ENCODE results near the gene TRMO.
A peak's percentile ranks its signal among the peaks of the same experiment; 100 is the strongest.
"Not testable (repeated sequence)": the region's sequence is repeated elsewhere in the genome, so short reads cannot be mapped to it uniquely, and the experiment has no call there.

TRMO gene

DNA sequence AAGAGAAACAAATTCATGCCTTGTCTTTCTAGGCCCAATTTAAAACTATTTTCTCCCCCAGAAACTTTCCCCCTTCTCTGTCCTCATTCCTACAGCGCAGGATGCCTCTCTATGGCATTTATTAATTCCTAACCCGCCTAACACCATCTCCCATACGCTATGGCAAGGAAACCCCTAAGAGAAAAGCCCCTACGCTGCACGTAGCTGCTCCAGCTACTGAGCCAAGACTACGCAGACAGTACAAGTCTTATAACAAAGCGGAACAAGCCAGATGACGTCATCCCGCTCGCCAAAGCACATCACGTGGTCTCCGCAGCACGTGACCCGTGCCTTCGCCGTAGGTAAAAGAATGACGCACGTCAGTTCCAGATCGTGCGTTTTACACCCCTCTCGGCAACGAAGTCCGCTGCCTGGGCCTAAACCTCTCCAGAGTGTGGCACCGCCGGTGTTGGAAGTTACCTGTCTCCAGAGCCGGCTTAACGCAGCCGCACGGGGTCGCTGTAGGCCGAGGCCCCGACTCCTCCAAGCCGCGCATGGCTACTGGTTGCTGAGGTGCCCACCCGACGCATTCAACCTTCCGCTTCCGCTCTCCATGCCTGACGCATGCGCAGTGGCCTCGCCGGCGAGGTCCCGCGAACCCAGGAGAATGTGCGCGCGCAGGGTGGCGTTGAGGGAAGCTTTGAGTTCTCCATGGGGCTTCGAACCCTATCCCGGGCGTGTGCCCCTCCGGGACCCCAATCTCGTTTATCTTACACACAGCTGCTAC, at the start of gene TRMO:
Gene TRMO, minus strand, starts transcription at position 542 of the 766 bp plus-strand sequence. Its CDS starts 7 bp downstream, at position 535.
- peak; percentile 100 for DNase-seq

- DNase-seq, result no peak
Measured at GRCh38 chr9:97970165-97970564, 47.9 kb upstream of the TRMO start.

GRCh38 chr9:97969014-97969413, 46.7 kb upstream of the TRMO start:
- no peak for DNase-seq

DNA sequence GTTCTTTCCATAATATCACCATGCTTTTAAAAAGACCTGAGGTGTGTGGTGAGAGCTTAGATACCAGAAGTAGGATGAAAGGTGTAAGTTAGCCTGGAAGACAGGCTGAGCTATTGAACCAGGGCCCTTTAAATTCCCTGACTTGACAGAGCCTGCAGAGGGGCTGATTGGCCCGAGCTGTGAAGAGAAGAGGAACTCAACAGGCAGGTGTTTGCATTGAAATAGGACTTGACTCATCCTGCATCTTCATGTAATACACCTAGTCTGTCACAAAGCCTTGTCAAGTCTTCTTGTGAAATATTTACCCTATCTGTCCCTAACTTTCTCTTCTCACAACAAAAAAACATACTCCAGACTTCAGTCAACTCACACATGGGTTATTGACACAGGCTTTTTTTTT, 44.2 kb upstream of the TRMO start:
- DNase-seq, result no peak

DNA sequence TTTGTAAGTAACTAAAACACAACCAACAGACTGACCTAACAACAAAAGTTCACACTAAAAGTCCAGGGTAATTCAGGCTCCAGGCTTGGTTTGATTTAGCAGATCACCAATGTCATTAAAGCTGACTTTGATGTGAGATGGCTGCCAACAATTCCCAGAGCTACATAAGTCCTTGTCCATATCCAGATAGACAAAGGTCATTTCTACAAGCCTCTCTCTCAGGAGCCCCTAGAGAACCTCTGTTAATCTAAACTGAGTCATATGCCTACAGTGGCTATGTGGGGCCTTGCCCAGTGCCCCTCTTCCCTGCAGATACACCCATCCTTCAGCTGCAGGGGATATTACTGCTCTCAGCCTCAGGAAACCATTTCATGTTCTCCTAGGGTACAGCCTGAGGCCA, 42.6 kb upstream of the TRMO start:
- no peak for DNase-seq

- no peak for DNase-seq
Measured at GRCh38 chr9:97963232-97963631, 40.9 kb upstream of the TRMO start.

- no peak for DNase-seq
Measured at GRCh38 chr9:97962575-97962974, 40.3 kb upstream of the TRMO start.

DNA sequence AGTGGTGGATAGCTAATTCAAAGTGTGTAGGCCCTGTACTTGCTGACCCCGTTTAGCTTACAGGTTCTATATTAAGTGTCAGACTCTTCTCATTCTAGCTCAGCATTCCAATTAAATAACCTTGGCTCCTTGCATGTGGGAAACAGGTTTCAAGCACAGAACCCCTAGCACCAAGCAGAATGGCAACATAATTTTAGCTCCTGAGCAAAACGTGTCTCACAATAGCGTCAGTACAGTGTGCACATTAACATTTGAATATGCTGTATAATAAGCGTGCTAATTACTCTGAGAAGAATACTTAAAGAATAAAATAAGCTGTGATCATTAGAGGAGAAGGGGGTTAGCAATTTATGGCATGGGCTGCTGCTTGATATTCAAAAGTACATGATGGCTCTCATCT, 39.8 kb upstream of the TRMO start:
- DNase-seq, result no peak

- DNase-seq, result no peak
Measured at GRCh38 chr9:97961361-97961760, 39.1 kb upstream of the TRMO start.

DNA sequence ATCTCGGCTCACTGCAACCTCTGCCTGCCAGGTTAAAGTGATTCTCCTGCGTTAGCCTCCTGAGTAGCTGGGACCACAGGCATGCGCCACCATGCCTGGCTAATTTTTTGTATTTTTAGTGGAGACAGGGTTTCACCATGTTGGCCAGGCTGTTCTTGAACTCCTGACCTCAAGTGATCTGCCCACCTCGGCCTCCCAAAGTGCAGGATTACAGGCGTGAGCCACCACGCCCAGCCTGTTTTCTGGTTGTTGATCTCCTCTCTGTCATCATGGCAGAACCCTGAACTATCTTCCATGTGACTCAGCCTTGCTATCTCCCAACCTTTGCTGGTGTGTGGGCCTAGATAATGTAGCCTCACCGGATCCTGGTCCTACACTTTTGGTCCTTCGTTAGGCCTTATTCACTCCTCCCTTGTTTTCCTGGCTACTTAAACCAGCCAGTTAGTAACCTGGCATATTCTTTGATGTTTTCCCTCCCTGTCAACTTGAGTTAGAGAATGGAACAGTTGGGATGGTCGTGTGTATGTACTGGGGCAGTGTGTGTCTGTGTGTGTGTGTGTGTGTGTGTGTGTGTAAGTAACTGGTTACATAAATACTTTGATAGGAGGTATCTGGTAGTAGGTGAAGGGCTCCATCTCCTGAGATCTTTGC, 38.5 kb upstream of the TRMO start:
- DNase-seq, result not testable (repeated sequence)

- DNase-seq, result no peak
Measured at GRCh38 chr9:97959585-97959984, 37.3 kb upstream of the TRMO start.

GRCh38 chr9:97958812-97959511, 36.7 kb upstream of the TRMO start:
- DNase-seq, result no peak

DNA sequence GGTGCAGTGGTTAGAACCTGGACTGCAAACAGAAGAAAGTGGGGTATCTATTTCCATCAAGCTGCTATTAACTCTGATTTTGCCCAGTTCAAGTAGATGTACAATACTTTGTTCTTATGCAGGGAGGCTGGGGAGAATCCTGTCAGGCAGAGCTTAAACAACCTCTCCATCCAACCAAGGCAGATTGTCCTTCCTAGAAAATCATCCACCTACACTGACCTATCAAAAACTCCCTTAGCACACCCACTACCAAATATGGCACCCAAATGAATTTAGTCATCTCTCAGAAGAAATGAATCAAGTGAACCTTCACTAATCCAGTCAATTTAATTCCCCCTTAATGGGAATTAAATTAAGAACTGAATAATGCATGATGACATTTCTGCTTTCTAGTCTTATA, 34.0 kb upstream of the TRMO start:
- no peak for DNase-seq

DNA sequence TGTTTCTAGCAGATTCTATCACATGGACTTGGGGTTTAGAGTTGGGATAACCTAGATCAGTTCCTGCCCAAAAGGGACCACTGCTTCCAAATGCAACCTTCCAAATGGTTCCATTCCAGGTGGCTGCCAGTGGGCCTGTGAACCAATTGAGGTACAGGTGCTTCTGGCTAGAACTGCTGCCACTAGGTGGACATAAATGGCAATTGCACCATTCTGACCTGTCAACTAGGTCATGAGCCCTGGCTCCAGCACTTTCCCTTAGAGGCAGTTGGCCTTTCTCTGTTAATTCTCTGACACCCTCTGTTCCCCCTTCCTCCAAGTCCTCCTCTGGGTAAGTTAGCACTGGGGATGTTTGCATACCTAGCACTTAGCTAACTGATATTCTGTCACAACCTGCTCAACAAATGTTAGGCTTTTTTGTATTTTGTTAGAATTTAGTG, 32.3 kb upstream of the TRMO start:
- DNase-seq, result no peak

- not testable (repeated sequence) for DNase-seq
Measured at GRCh38 chr9:97950873-97951272, 28.6 kb upstream of the TRMO start.

GRCh38 chr9:97947094-97947493, 24.8 kb upstream of the TRMO start:
- not testable (repeated sequence) for DNase-seq

DNA sequence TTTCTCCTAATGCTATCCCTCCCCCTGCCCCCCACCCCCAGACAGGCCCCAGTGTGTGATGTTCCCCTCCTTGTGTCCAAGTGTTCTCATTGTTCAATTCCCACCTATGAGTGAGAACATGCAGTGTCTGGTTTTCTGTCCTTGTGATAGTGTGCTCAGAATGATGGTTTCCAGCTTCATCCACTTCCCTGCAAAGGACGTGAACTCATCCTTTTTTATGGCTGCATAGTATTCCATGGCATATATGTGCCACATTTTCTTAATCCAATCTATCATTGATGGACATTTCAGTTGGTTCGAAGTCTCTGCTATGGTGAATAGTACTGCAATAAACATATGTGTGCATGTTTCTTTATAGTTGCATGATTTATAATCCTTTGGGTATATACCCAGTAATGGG, 23.2 kb upstream of the TRMO start:
- not testable (repeated sequence) for DNase-seq

GRCh38 chr9:97944612-97945011, 22.3 kb upstream of the TRMO start:
- no peak for DNase-seq

GRCh38 chr9:97943308-97943855, 21.1 kb upstream of the TRMO start:
- no peak for DNase-seq

- DNase-seq, result no peak
Measured at GRCh38 chr9:97941323-97941722, 19.0 kb upstream of the TRMO start.

GRCh38 chr9:97940741-97941140, 18.4 kb upstream of the TRMO start:
- no peak for DNase-seq

DNA sequence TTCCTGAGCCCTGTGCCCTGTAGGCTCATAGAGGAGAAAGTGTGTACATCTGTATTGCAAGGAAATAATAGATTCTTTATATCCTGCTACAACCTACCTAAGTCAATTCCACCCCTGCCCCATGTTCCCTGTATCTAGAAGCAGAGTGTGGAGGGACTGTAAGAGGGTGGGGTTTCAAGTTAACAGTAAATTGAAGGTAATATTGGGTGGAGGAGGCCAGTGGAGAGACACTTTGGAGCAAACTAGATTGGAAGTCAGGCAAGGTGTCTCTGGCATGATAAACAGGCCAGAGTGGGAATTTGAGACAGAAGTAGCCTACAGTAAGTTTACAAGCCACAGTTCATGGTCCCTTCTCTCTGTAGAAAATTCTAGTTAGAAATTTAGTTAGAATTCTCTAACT, 17.9 kb upstream of the TRMO start:
- DNase-seq, result no peak

- DNase-seq, result no peak
Measured at GRCh38 chr9:97938081-97938644, 15.9 kb upstream of the TRMO start, which contains the start of gene HEMGN. Gene HEMGN (minus strand): TSS chr9:97938172. CDS start chr9:97938136, 36 bp downstream.

Measured in retina (tissue), 1 donor.